HepG2 (cell line): Measurements from ENCODE around the gene CDHR5. TPM values are rescaled to one million over a fixed set of nuclear protein-coding genes. Genes with fewer than 3 reads are reported as not detected.

Experiments
- ARNT ChIP-seq: fragments of 450-650 bp; IDR thresholded peaks from 2 replicates; pipeline ENCODE4 v1.6.1; 2017
- CCAR2 ChIP-seq: fragments of 200-400 bp; formaldehyde crosslinking; optimal IDR thresholded peaks from 2 replicates; pipeline ENCODE3; 2018; ENCODE audit warnings: low read depth, mild to moderate bottlenecking, low read length, moderate library complexity
- DRAP1 ChIP-seq: IDR thresholded peaks from 2 replicates; pipeline ENCODE4 v1.6.1; 2016; ENCODE audit warnings: missing genetic modification reagents, missing compliant biosample characterization
- MTF1 ChIP-seq: sonication (generic); formaldehyde crosslinking; IDR thresholded peaks from 2 replicates; pipeline ENCODE4 v1.5.0; 2020; ENCODE audit warnings: missing genetic modification reagents
- PAWR ChIP-seq: sonication (generic); formaldehyde crosslinking; IDR thresholded peaks from 2 replicates; pipeline ENCODE4 v1.4.0; 2020; ENCODE audit warnings: missing genetic modification reagents, mild to moderate bottlenecking, borderline replicate concordance
- PHF8 ChIP-seq: sonication (generic); formaldehyde crosslinking; IDR thresholded peaks from 2 replicates; pipeline ENCODE4 v1.5.0; 2020; ENCODE audit warnings: missing genetic modification reagents
- REL ChIP-seq: sonication (generic); formaldehyde crosslinking; conservative IDR thresholded peaks from 2 replicates; pipeline ENCODE4 v1.8.0; 2022; ENCODE audit warnings: mild to moderate bottlenecking, missing genetic modification reagents, moderate library complexity
- SMARCC2 ChIP-seq: fragments of 450-650 bp; IDR thresholded peaks from 2 replicates; pipeline ENCODE4 v1.6.1; 2017; ENCODE audit warnings: antibody characterized with exemption, mild to moderate bottlenecking
- ZNF17 ChIP-seq: sonication (generic); formaldehyde crosslinking; IDR thresholded peaks from 2 replicates; pipeline ENCODE4 v1.5.0; 2020; ENCODE audit warnings: mild to moderate bottlenecking, missing genetic modification reagents
- ZNF280D ChIP-seq: sonication (generic); formaldehyde crosslinking; IDR thresholded peaks from 2 replicates; pipeline ENCODE4 v1.5.1; 2020; ENCODE audit warnings: mild to moderate bottlenecking, missing genetic modification reagents
- ZNF574 ChIP-seq: sonication (generic); formaldehyde crosslinking; IDR thresholded peaks from 2 replicates; pipeline ENCODE4 v1.4.0; 2020; ENCODE audit warnings: missing genetic modification reagents
- ZNF770 ChIP-seq: sonication (generic); formaldehyde crosslinking; IDR thresholded peaks from 2 replicates; pipeline ENCODE4 v1.5.0; 2020; ENCODE audit warnings: mild to moderate bottlenecking, missing genetic modification reagents
- polyA plus RNA-seq, 8 experiments: library from polyadenylated mRNA; depleted of rRNA in 3 of 8; stranded (reverse) in 7 of 8; unstranded in 1 of 8; fragments of >200 nt; fragmentation: Illumina TruSeq in 4 of 8; extraction: Trizol in 4 of 8; gene quantifications; 2 replicates each; pipeline versions ENCODE4 v1.2.1 to v1.2.3, GENCODE V29; 2011 to 2016; ENCODE audit warnings: low read depth in 4 of 8, missing spikeins in 1 of 8, mixed read lengths in 1 of 8; ENCODE audit not compliant: insufficient read depth in 1 of 8
- total RNA-seq, 5 experiments: library from RNA; depleted of rRNA; stranded (reverse); fragments of >200 nt; fragmentation: Illumina TruSeq; extraction: Trizol; gene quantifications; 2 replicates each; pipeline ENCODE4 v1.2.3, GENCODE V29; 2016; ENCODE audit warnings: low read depth in 1 of 5

The CDHR5 gene
- total and polyA plus RNA-seq, 2 of the 13 experiments (the other 11 are each of a cell fraction or from before 2014, with no cell fraction given): 0.46 to 0.71 TPM

GRCh38 chr11:579830-580601, 44.7 kb downstream of the CDHR5 start (continued):
- peak; percentile 59; the same call in 1 of the 2 replicates for TF ChIP-seq ZNF574
- TF ChIP-seq ARNT: no peak
- TF ChIP-seq MTF1 (CRISPR knock-in tag): no peak
- no peak for TF ChIP-seq PAWR (CRISPR knock-in tag)
- no peak for TF ChIP-seq ZNF17 (CRISPR knock-in tag)
- peak; percentile 27; the same call in 1 of the 2 replicates for TF ChIP-seq PHF8 (CRISPR knock-in tag)
- no peak for TF ChIP-seq REL (CRISPR knock-in tag)
- TF ChIP-seq CCAR2: no peak
- TF ChIP-seq SMARCC2: no peak
- peak; percentile 16; the same call in 1 of the 2 replicates for TF ChIP-seq DRAP1 (CRISPR knock-in tag)
- no peak for TF ChIP-seq ZNF280D (CRISPR knock-in tag)
- peak; percentile 54 for TF ChIP-seq ZNF770 (CRISPR knock-in tag)
